Spleen (tissue), 11 donors: ENCODE data around the gene ISOC2. TPM values are rescaled to one million over a fixed set of nuclear protein-coding genes. Genes with fewer than 3 reads are reported as not detected.

ENCODE experiments used
- DNase-seq: peaks from one replicate; pipeline ENCODE4 v3.0.0-alpha.2; 2020
- H3K27ac ChIP-seq, 8 donors: fragments of 200-600 bp; sonication (generic) in 7 of 8; 1 replicate in 4 of 8; 2 replicates in 4 of 8; pipeline versions ENCODE4 v1.5.0 to v1.8.0; 2016 to 2021; ENCODE audit warnings: inconsistent platforms in 4 of 8, mild to moderate bottlenecking in 4 of 8, moderate library complexity in 1 of 8
- H3K27me3 ChIP-seq, 7 donors: fragments of 200-600 bp; sonication (generic) in 6 of 7; replicated peaks in 1 of 7; 1 replicate in 4 of 7; 2 replicates in 3 of 7; pipeline versions ENCODE4 v1.5.0 to v1.8.0; 2016 to 2021; ENCODE audit warnings: inconsistent platforms in 3 of 7, mild to moderate bottlenecking in 1 of 7
- H3K36me3 ChIP-seq, 6 donors: fragments of 200-600 bp; sonication (generic) in 5 of 6; 1 replicate in 4 of 6; 2 replicates in 2 of 6; pipeline versions ENCODE4 v1.5.0 to v1.8.0; 2016 to 2021; ENCODE audit warnings: inconsistent platforms in 2 of 6
- H3K4me1 ChIP-seq, 6 donors: fragments of 200-600 bp; sonication (generic) in 5 of 6; 1 replicate in 3 of 6; 2 replicates in 3 of 6; pipeline versions ENCODE4 v1.5.0 to v1.8.0; 2016 to 2021; ENCODE audit warnings: inconsistent platforms in 3 of 6
- H3K4me3 ChIP-seq, 8 donors: fragments of 200-600 bp; sonication (generic) in 7 of 8; 1 replicate in 4 of 8; 2 replicates in 4 of 8; pipeline versions ENCODE4 v1.5.0 to v1.8.0; 2016 to 2021; ENCODE audit warnings: inconsistent platforms in 4 of 8, mild to moderate bottlenecking in 4 of 8, moderate library complexity in 2 of 8
- H3K9me3 ChIP-seq, 8 donors: fragments of 200-600 bp; sonication (generic) in 7 of 8; 1 replicate in 4 of 8; 2 replicates in 4 of 8; pipeline versions ENCODE4 v1.5.0 to v1.8.0; 2016 to 2021; ENCODE audit warnings: inconsistent platforms in 4 of 8
- CTCF ChIP-seq, 11 experiments: fragments of 200-600 bp in 7 of 11; fragments of 450-650 bp in 4 of 11; sonication (generic) in 4 of 11; IDR thresholded peaks in 8 of 11; conservative IDR thresholded peaks in 3 of 11; 1 replicate in 7 of 11; 2 replicates in 4 of 11; pipeline versions ENCODE4 v1.4.0 to v1.8.0; 2016 to 2021; ENCODE audit warnings: antibody characterized with exemption in 11 of 11, inconsistent platforms in 4 of 11, mild to moderate bottlenecking in 1 of 11
- POLR2A ChIP-seq, 3 donors: fragments of 450-650 bp; IDR thresholded peaks; one replicate each; pipeline ENCODE4 v1.5.1; 2017; ENCODE audit warnings: antibody characterized with exemption in 3 of 3, mild to moderate bottlenecking in 1 of 3
- POLR2AphosphoS5 ChIP-seq, 3 donors: sonication (generic); formaldehyde crosslinking; IDR thresholded peaks; one replicate each; pipeline ENCODE4 v1.5.1; 2017; ENCODE audit warnings: antibody characterized with exemption in 3 of 3
- WGBS, 5 donors: extraction: QIAGEN DNeasy Blood & Tissue Kit in 3 of 5; methylation state at CpG; one replicate each; pipeline versions ENCODE4 v1.1.5 to v1.1.7; 2013 to 2018; 5-methylcytosine and 5-hydroxymethylcytosine counted together
- intact Hi-C: fragments of 100-400 bp; cut with DNase I; formaldehyde crosslinking; loops from one replicate; pipeline ENCODE4 v1.15.0; 2023; ENCODE audit warnings: low total_unique reads
- polyA plus RNA-seq, 3 donors: library from polyadenylated mRNA; stranded (reverse); fragments of 200-250 nt; gene quantifications; one replicate each; pipeline ENCODE4 v1.2.1, GENCODE V29; 2013
- total RNA-seq, 7 donors: library from RNA; depleted of rRNA in 3 of 7; stranded (reverse); fragments of >200 nt in 3 of 7; fragmentation: NEBNext Ultra II Directional in 4 of 7; extraction: Animal tissue kit (Norgen Biotek cat#: 25700) in 4 of 7; gene quantifications; one replicate each; pipeline versions ENCODE4 v1.1.0 to v1.2.1, GENCODE V29; 2016 to 2021
- donor health status: healthy with polysubstance abuse.
- donor health status: DM: no; HTN: no; CAD: no; lungs with moderate emphysema.
- donor health status: DM: no; HTN: no; CAD: no.
- donor health status: Bipolar disorder and iron deficiency.
- donor health status: healthy.
- donor health status: DM: no; HTN: no; CAD: no.
- donor health status: DM: yes; HTN: yes; CAD: no.

ISOC2 gene
- total and polyA plus RNA-seq, 10 donors = 38.6 to 98.7 (median 55.3) TPM

GRCh38 chr19:55481794-55482155 is 20.3 kb upstream of the ISOC2 start:
- peaks cover 0 to 15% (median 0%) of the 10 kb centered on the region in 7 donors for H3K27me3 ChIP-seq
- peaks cover 0 to 41% (median 25%) of the 10 kb centered on the region in 6 donors for H3K36me3 ChIP-seq
- TF ChIP-seq POLR2A (IDR thresholded peaks at IDR 0.05) (no peak), CTCF (IDR thresholded peaks at IDR 0.05 in 8 of 11, conservative IDR thresholded peaks at IDR 0.05 in 3 of 11) (no peak)
- peaks cover 15 to 68% (median 45%) of the 10 kb centered on the region in 6 donors for H3K4me1 ChIP-seq
- H3K27ac ChIP-seq = no peak overlapping the region
- DNase-seq = no peak
- intact Hi-C loops = no loop called here
- WGBS, 5 donors = 84 to 95% (median 91%) methylated on average over 12 to 40 of the region's 40 CpGs
- no peaks in the 10 kb centered on the region for H3K9me3 ChIP-seq
- H3K4me3 ChIP-seq = no peak overlapping the region

DNA sequence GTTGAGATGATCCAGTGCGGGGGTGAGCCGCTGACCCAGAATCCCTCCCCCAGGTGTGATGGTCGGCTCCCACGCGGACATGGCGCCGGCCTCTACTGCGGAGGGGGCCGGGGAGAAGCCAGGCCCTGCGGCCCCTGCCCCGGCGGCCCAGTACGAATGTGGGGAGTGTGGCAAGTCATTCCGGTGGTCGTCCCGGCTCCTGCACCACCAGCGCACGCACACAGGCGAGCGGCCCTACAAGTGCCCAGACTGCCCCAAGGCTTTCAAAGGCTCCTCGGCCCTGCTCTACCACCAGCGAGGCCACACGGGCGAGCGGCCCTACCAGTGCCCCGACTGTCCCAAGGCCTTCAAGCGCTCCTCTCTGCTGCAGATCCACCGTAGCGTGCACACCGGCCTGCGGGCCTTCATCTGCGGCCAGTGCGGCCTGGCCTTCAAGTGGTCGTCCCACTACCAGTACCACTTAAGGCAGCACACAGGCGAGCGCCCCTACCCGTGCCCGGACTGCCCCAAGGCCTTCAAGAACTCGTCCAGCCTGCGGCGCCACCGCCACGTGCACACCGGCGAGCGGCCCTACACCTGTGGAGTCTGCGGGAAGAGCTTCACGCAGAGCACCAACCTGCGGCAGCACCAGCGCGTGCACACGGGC is 19.8 kb upstream of the ISOC2 start:
- peaks cover 0 to 15% (median 0%) of the 10 kb centered on the region in 7 donors for H3K27me3 ChIP-seq
- DNase-seq = no peak
- no peak overlapping the region for H3K27ac ChIP-seq
- TF ChIP-seq CTCF (IDR thresholded peaks at IDR 0.05 in 8 of 11, conservative IDR thresholded peaks at IDR 0.05 in 3 of 11) (no peak), POLR2A (IDR thresholded peaks at IDR 0.05) (no peak), POLR2AphosphoS5 (IDR thresholded peaks at IDR 0.05) (no peak)
- no peak overlapping the region for H3K4me3 ChIP-seq
- 96 to 98% (median 96%) methylated on average over 28 to 52 of the region's 52 CpGs for WGBS, 5 donors
- peaks cover 0 to 41% (median 25%) of the 10 kb centered on the region in 6 donors for H3K36me3 ChIP-seq
- intact Hi-C loops = no loop called here
- peaks cover 15 to 64% (median 42%) of the 10 kb centered on the region in 6 donors for H3K4me1 ChIP-seq
- H3K9me3 ChIP-seq = no peaks in the 10 kb centered on the region

DNA sequence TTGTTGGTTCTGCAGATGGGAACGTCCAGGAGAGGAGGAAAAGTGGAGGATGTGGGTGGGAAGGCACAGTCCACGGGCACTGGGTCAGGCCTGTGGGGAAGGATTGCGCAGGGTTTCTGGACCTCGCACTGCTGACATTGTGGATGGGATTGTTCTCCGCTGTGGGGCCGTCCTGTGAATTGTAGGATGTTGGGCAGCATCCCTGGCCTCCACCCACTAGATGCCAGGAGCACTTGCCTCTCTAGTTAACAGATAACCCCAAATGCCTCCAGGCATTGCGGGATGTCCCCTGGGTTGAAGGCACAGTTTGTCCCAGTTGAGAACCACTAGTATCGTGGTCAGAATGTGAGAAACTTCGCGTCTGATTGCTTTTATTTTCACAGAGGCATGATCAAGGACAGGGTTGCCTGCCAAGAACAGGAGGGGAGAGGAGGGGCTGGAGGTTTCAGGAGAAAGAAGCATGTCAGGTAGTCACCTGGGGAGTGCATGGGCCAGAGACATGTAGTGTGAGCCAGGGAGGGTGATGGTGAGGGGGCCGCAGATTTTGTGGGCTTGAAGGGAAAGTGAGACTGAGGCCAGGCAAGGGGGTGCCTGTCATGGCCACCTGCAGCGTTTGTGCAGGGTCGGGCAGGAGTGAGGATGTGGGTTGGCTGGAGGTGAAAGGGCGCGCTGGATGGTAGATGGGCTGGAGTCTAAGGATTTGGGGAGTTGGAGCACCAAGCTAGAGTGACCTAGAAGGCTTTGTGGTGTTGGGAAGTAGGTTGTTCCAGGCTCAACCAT is 18.2 kb upstream of the ISOC2 start:
- no peaks in the 10 kb centered on the region for H3K9me3 ChIP-seq
- H3K36me3 ChIP-seq = peaks cover 0 to 41% (median 25%) of the 10 kb centered on the region in 6 donors
- WGBS, 5 donors = 71 to 74% (median 74%) methylated on average over 14 to 15 of the region's 15 CpGs
- DNase-seq = no peak
- peaks cover 0 to 7% (median 0%) of the 10 kb centered on the region in 7 donors for H3K27me3 ChIP-seq
- peak overlapping the region in 2 of 8 donors; percentile 3 to 5 for H3K27ac ChIP-seq
- intact Hi-C loops = no loop called here
- TF ChIP-seq POLR2AphosphoS5 (IDR thresholded peaks at IDR 0.05) (no peak), POLR2A (IDR thresholded peaks at IDR 0.05) (no peak), CTCF (IDR thresholded peaks at IDR 0.05 in 8 of 11, conservative IDR thresholded peaks at IDR 0.05 in 3 of 11) (no peak)
- H3K4me1 ChIP-seq = peaks cover 13 to 59% (median 40%) of the 10 kb centered on the region in 6 donors
- no peak overlapping the region for H3K4me3 ChIP-seq

DNA sequence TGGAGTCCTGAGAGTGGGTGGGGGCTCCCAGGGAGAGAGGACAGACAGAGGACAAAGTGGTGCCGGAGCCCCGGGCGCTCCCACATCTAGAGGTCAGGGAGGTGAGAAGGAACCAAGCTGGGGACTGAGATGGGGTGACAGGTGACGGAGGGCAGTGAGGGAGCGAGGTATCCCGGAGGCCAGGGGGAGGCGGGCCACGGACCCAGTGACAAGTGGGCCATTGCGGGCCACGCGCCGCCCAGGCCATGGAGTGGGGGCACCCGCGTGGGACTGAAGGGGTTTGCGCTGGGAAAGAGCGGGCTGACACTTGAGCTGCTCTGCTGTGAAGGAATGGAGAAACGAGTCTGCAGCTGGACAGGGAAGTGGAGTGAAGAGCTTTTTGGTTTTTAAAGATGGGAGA is 17.6 kb upstream of the ISOC2 start:
- H3K27ac ChIP-seq = peak overlapping the region in 1 of 8 donors; percentile 5
- TF ChIP-seq CTCF (IDR thresholded peaks at IDR 0.05 in 8 of 11, conservative IDR thresholded peaks at IDR 0.05 in 3 of 11) = no peak
- no peak for TF ChIP-seq POLR2A (IDR thresholded peaks at IDR 0.05)
- peak in 2 of 3 donors; percentile 21 to 26 for TF ChIP-seq POLR2AphosphoS5 (IDR thresholded peaks at IDR 0.05)
- DNase-seq = no peak
- H3K4me3 ChIP-seq = no peak overlapping the region
- H3K9me3 ChIP-seq = no peaks in the 10 kb centered on the region
- intact Hi-C loops = no loop called here
- H3K36me3 ChIP-seq = peaks cover 0 to 38% (median 25%) of the 10 kb centered on the region in 6 donors
- H3K27me3 ChIP-seq = peaks cover 0 to under 1% (median 0%) of the 10 kb centered on the region in 7 donors
- 85 to 91% (median 90%) methylated on average over 17 of the region's 17 CpGs for WGBS, 5 donors
- H3K4me1 ChIP-seq = peaks cover 7 to 53% (median 34%) of the 10 kb centered on the region in 6 donors
